Effector CD8-positive, alpha-beta T cell (primary cell): ENCODE results near the gene PKLR.
A peak's percentile ranks its signal among the peaks of the same experiment; 100 is the strongest.
"Not testable (repeated sequence)": the region's sequence is repeated elsewhere in the genome, so short reads cannot be mapped to it uniquely, and the experiment has no call there.

Experiments
- DNase-seq: peaks from one replicate; lab custom pipeline; 2025; lab: John Stamatoyannopoulos, UW
- total RNA-seq, 4 experiments: gene quantifications; one replicate each; lab custom pipeline; 2026; lab: John Stamatoyannopoulos, UW

PKLR gene
- 0 reads per million in 4 experiments for total RNA-seq

DNA sequence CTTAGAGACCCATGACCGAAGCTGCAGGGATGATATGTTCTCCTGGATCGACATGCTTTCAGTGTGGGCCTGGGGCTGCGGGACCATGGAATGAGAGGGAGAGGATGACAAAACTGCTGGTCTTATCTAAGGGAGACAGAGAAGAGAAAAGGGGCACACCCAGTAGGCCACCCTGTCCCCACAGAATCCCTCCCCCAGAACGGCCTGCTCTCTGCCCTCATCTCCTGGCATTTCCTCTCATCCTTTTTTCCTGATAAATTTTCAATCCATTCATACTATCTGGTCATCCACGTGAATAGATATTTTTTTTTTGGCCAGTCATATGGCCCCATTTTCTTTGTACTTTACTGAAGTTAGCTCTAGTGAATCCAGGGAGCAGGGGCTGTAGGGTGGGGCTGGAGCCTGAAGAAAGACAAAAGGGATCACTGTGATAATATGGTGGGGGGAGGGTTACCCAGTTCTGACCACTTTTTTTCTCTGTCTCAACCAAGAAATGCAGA is at the start of gene PKLR:
TSS of gene PKLR (minus strand) at position 97 of the 500 bp plus-strand sequence. CDS start at position 54, 43 bp downstream.
- no peak for DNase-seq

- no peak for DNase-seq
Measured at GRCh38 chr1:155342842-155343241, 41.6 kb upstream of the PKLR start.

DNA sequence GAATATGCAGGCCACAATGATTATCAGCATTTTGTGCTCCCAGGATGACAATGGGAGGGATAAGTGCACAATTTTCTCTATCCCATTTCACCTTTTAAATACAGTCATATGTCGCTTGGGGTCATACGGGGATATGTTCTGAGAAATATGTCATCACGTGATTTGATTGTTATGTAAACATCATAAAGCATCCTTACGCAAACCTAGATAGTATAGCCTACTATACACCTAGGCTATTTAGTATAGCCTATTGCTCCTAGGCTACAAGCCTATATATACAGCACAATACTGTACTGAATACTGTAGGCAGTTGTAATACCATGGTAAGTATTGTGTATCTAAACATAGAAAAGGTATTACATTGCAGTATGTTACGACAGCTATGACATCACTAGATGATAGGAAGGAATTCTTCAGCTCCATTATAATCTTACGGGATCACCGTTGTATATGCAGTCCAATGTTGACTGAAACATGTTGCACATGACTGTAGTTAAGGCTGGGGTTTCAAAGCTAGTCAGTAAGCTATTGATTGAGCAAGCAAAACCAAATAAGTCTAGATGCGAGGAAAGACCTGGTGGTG is 38.4 kb upstream of the PKLR start:
- DNase-seq, result no peak

DNA sequence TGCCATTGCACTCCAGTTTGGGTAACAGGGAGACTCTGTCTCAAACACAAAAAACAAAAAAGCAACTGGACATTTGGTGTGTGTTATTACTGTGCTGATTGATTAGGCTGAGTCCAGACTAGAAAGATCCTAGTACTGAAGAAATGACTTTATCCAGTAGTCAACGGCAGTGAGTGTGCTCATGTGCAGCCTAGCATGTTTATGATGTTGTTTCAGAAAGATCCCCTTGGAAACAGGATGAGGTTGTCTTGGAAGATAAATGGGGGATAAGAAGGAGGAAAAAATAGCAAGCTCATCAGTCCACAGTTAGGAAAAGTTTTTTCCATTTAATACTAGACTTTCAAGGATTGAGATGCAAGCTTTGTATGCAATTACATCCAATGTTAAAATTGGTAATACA is 33.7 kb upstream of the PKLR start:
- no peak for DNase-seq

- no peak for DNase-seq
Measured at GRCh38 chr1:155329980-155330598, 28.9 kb upstream of the PKLR start.

DNA sequence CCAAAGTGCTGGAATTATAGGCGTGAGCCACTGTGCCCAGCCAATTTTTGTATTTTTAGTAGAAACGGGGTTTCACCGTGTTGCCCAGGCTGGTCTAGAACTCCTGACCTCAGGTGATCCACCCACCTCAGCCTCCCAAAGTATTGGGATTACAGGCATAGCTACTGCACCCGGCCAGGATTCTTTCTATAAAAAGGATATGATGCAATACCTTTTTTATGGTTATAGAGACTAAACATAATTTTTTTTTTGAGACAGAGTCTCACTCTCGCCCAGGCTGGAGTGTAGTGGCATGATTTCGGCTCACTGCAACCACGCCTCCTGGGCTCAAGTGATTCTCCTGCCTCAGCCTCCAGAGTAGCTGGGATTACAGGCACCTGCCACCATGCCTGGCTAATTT is 27.6 kb upstream of the PKLR start:
- DNase-seq, result not testable (repeated sequence)

DNA sequence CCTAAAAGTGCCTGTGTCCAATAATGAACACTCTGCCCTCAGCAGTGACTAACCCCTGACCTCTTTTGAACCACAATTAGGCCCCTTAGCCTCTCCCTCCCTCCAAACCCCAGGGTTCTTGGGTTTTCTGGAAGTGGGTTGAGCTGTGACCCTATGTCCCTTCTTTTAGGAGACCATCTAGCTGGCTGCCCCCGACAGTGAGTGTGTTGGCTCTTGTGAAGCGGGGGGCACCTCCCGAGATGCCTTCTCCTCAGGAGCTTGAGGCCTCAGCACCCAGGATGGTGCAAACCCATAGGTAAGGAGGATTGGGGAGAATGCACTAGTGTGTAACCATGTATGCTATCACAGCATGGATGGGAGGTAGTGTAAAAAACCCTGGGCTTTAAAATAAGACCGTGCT is 26.7 kb upstream of the PKLR start:
- DNase-seq, result no peak

DNA sequence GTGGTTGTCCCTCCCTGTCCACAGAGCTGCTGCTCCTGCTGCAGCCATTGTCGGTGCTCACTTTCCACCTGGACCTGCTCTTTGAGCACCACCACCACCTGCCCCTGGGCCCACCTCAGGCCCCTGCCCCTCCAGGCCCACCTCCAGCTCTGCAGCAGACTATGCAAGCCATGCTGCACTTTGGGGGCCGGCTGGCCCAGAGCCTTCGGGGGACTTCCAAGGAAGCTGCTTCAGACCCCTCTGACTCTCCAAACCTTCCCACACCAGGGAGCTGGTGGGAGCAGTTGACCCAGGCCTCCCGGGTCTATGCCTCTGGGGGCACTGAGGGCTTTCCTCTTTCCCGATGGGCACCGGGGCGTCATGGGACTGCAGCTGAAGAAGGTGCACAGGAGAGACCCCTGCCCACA is 25.4 kb upstream of the PKLR start:
- no peak for DNase-seq

GRCh38 chr1:155326020-155326526 is 24.8 kb upstream of the PKLR start:
- no peak for DNase-seq

DNA sequence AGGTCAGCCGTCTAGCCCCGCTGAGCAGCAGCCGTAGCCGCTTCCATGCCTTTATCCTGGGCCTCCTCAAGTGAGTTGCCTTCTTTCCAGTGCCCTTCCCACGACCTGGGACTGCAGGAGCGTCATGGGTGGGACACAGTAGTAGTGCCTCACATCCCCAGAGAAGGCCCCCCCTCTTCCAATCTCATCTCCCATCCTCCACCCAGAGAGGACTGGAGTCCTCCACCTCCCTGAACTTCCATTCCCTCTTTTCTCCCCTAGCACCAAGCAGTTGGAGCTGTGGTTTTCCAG is 24.3 kb upstream of the PKLR start:
- no peak for DNase-seq

DNA sequence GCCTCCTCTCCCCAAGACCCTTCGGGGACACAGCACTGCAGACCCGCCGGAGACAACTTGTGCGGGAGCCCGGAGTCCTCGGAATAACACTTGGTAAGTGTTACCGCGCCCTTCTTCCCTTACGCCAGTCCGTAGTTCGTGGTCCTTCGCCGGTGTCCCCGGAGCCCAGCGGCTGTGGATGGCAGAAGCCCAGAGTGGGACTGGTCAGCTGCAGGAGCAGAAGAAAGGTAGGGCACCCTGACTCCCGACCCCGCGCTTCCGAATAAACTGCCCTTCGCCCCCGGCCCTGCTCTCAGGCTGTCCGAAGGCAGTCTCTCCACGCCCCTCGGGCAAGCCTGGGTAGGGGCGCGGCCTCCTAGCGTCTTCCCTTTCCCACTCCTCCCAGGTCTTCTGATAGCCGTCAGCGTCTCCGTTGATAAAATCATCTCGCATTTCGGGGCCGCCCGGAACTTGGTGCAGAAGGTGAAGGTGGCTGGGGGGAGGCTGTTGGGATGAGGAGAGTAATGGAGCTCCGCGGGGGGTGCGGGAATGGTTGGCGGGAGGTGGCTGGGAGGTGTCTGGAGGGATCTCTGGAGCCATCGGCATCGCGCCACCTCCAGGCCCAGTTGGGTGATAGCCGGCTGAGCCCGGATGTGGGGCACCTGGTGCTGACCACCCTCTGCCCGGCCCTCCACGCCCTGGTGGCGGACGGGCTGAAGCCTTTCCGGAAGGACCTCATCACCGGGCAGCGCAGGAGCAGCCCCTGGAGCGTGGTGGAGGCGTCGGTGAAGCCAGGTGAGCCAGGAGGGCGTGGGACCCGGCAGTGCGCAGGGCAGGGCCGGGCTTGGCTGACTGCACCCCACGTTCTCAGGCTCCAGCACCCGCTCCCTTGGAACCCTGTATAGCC is 23.7 kb upstream of the PKLR start:
- DNase-seq, result peak; percentile 13

GRCh38 chr1:155324037-155324716 is 22.9 kb upstream of the PKLR start:
- peak; percentile 84 for DNase-seq

DNA sequence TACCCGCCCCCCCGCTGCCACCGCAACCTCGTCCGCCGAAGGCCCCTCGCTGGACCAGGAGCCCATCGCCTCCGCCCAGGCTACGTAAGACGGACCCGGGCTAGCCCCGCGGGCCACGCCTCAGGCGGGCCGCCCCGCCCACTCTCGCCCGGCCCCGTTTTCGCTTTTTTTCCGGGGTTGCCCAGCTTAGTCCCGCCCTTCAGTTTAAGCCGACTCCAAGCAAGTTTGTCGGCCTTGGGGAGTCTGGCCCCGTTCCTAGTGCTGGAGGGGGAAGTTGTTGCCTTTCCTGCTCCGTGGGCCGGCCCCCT is 22.4 kb upstream of the PKLR start:
- DNase-seq, result peak; percentile 71

DNA sequence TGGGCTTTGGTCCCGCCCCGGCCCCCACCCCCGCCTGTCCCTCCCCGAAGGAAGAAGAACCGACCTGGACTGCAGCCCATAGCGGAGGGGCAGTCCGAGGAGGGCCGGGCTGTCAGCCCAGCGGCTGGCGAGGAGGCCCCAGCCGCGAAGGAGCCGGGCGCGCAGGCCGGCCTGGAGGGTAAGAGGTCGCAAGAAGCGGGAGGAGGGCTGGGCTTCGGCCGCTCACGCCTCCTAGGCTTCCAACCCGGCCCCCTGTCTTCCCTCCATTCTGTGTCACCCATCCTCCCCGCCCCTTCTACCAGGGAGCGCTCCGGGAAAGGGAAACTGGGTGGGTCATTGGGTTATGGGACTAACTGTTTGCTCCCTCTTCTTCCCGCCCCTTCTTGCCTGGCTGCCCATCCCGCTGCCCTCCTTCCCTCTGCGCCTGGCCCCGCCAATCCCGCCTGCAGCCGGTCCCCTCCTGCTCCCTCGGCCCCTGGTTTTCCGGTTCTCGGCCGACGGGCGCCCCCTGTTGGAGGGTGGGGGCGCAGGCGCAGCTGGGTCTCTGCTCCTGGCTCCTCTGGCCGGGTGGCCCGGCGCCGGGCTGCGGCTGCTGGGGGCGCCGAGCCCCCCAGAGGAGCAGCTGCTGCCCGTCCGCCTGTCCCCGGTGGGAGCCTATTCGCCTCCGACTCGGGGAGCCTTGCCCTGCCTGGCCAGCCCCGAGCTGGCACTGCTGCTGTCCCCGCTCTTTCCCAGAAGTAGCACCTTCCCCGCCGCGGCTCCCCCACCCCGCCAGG is 21.9 kb upstream of the PKLR start:
- DNase-seq, result peak; percentile 77

DNA sequence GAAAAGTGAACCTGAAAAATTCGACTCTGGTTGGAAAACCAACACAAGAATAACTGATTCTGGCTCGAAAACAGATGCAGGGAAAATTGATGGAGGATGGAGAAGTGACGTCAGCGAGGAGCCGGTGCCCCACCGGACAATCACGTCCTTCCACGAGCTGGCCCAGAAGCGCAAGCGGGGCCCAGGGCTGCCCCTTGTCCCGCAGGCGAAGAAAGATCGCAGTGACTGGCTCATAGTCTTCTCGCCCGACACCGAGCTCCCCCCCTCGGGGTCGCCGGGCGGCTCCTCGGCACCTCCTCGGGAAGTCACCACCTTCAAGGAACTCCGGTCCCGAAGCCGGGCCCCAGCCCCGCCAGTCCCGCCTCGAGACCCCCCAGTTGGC is 21.3 kb upstream of the PKLR start:
- DNase-seq, result no peak

DNA sequence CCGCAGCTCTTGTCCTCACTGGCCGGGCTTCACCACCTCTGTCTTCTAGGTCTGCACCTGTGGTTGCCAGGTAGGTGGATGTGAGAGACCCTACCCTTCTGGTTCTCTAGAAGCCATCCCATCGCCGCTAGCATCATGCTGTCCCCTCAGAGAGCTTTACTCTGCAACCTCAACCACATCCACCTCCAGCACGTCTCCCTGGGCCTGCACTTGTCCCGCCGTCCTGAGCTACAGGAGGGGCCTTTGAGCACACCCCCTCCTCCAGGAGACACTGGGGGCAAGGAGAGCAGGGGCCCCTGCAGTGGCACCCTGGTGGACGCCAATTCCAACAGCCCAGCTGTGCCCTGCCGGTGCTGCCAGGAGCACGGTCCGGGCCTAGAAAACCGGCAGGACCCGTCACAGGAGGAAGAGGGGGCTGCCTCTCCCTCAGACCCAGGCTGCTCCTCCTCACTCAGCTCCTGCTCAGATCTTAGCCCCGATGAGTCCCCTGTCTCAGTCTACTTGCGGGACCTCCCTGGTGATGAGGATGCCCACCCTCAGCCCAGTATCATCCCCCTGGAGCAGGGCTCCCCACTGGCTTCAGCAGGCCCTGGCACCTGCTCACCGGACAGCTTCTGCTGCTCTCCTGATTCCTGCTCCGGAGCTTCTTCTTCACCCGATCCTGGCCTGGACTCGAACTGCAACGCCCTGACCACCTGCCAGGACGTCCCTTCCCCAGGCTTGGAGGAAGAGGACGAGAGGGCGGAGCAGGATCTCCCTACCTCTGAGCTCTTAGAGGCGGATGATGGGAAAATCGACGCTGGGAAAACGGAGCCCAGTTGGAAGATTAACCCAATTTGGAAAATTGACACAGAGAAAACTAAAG is 20.6 kb upstream of the PKLR start:
- DNase-seq, result no peak

DNA sequence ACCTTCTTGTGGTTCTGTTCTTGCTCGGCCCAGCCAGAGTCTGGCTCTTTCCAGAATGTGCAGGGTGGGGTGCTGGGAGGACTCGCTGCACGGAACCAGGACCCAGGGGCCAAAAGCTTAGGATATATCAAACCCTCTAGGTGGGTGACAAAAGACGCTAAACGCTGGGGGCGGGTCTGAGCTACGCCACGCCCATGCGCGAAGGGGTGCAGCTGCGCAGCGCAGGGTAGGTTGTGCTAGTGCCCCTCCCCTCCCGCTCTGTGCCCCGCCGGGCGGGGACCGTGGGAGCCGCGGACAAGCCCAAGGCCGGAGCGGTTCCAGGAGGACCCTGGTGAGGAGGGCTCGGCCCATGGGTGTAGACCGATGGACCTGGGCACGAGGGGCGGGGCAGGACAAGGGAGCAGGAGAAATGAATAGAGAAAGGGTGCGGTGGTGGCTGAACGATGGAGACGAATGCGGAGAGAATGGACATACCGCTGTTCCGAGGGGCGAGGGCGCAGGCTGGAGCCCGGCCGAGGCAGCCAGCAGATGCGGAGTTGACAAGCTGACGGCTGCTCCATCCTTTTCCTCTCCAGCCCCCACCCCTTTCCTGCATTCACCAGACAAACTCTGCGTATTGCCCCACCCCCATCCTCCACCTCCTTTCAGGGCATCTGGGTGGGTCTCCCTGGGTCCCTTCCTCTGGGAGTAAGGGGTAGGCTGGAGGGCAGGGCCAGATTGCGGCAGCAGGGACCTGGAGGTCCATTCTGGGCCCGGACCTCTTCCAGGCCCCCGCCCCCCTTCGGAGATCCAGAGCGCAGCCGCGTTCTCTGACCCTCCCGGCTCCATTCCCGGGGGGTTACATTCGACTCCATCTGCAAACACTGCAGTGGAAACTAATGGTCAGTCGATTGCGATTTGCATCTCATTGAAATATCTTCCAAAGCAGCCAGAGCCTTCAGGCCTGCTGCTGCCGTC is 19.7 kb upstream of the PKLR start, which contains the start of gene RUSC1:
TSS of gene RUSC1 (plus strand) at position 234 of the 957 bp plus-strand sequence. CDS start 880 bp downstream, outside the sequence.
- peak; percentile 73 for DNase-seq

DNA sequence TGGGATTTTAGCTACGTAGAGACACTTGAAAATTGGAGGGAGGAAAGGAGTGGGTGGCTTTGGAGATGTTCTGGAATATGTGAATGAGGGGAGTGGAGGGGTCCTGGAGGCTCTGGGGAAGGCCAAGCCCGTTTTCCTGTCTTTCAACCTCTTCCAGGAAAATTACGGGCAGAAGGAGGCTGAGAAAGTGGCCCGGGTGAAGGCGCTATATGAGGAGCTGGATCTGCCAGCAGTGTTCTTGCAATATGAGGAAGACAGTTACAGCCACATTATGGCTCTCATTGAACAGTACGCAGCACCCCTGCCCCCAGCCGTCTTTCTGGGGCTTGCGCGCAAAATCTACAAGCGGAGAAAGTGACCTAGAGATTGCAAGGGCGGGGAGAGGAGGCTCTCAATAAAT is 19.0 kb upstream of the PKLR start:
- DNase-seq, result no peak

DNA sequence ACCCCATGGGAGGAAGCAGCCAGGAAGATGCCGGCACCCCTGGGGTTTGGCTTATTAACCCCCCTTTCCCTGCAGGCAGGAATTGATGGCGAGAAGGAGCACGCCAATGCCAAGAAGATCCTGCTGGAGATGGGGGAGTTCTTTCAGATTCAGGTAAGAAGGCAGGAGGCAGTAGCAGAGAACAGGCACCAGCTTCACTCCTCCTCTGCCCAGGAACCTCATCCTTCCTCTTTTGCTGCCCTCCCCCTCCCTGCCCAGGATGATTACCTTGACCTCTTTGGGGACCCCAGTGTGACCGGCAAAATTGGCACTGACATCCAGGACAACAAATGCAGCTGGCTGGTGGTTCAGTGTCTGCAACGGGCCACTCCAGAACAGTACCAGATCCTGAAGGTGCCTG is 18.3 kb upstream of the PKLR start:
- no peak for DNase-seq
